ENCODE data around the gene NUDCD2.

Gene NUDCD2, protein sequence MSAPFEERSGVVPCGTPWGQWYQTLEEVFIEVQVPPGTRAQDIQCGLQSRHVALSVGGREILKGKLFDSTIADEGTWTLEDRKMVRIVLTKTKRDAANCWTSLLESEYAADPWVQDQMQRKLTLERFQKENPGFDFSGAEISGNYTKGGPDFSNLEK

GRCh38 chr5:163459819-163460561 lies at the start of gene NUDCD2:
Gene NUDCD2, minus strand, starts transcription at chr5:163460102. Its CDS starts 52 bp downstream, at chr5:163460050.
- peak; percentile 98 for DNase-seq

DNA sequence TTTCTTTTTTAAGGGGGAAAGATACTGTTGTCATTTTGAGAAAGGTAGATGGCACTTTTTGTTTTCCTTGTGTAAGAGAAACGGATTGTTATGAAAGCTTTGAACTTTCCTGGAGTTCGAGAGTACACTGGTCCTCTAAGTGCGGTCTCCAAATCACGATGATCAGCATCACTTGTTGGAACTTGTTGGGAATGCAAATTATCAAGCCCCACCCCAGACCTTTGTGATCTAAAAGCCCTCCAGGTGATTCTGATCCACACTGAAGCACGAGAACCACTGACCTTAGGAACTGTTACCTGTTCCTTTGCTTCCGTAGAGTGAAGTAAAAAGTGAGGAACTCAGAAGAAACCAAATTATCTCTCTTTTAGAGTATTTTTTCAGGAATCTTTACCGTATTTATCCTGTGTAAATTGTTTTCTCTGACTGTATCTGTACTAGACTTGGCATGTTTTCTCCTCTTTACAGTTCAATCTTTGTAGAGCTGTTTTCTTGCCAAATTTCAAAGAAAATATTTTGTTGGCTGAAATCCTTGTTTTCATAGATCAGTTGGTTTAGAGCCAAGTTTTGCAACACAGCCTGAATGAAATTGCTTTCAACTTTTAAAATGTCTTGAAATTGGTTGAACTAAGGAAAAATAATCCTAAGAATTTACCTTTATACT lies 49.5 kb upstream of the NUDCD2 start:
- peak; percentile 58 for DNase-seq

DNA sequence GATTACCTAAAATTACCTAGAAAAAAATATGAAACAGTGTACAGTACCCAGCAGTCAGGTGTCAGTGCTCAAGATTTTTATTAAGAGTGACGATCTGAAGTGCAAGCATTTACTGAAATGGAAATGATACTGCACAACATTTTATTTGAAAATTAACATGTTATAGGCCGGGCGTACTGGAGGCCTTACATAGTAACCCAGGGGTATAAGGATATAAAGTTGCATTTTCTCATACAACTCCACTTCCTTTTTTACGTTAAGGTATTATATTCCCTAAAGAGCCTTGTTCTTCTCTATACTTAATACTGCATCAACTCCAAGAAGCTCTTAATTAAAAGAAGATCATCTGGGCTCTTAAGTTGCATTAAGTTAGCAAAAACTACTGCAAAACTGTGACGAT lies 48.9 kb upstream of the NUDCD2 start:
- no peak for DNase-seq

GRCh38 chr5:163506726-163507125 lies 46.8 kb upstream of the NUDCD2 start:
- DNase-seq = no peak

- DNase-seq = no peak
Observed at GRCh38 chr5:163506095-163506457, 46.2 kb upstream of the NUDCD2 start.

DNA sequence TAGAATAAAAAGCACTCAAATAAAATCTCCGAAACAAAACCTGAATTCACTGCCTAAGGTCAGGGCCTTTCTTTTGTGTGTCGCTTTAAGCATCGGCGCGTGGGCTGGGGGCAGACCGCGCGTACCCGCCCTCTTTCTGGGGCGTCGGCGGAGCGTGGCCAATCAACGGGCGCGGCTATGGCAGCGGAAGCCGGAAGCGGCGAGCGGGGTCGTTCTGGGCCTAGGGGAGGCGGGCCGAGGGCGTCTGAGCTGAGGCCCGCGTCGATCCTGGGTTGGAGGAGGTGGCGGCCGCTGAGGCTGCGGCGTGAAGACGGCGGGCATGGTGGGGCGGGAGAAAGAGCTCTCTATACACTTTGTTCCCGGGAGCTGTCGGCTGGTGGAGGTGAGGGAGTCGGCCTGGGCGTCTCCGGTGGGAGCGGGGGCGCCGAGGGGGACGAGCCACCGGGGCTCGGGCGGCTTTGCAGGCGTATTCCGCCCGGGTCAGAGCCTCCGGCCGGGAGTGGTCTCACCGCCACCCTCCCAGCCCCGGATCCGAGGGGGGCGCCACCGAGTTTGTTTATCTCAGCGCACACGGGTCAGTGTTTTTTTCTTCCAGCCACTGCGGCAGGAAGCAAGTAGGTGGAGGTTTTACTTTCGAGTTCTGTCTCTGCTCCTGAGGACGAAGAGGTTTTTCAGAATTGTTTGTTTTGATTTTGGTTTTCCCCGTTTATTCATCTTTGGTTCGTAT lies 45.6 kb upstream of the NUDCD2 start, which contains the start of gene MAT2B:
Gene MAT2B, plus strand, starts transcription at position 252 of the 727 bp plus-strand sequence. Its CDS starts 68 bp downstream, at position 320.
- DNase-seq = peak; percentile 84

DNA sequence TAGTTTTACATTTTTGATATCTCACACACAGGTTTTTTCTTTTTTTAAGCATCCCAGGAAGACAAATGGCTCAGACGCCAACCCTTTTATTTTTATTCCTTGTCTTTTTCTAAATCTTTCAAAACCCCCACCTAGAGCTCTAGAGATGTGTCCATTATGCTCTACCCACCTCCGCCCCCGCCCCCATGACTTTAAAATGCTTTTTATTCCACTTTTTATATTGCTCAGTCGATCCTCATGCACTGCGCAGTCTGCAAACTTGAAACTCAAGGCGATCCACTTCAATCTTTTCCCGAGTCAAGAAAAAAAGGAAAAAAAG lies 45.1 kb upstream of the NUDCD2 start:
- no peak for DNase-seq

GRCh38 chr5:163504079-163504931 lies 44.4 kb upstream of the NUDCD2 start:
- DNase-seq = no peak

- no peak for DNase-seq
Observed at GRCh38 chr5:163503106-163504078, 43.5 kb upstream of the NUDCD2 start.

DNA sequence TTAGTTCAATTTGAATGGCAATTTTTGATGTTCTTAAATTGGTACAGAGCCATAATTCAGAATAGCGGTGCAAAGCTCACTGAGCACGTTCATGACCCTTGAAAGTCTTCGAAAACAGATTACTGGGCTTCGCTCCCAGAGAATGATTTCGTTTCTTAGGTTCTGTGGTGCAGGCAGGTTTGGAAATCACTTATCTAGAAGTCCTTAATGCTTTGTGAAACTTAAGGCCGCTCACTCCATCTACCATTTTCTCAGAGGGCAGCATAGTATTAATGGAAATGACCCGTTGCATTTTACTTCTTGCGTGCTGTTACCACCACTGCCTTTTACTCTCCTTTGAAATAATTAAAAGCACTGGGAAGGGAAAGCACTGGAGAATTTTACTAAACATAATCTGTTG lies 42.6 kb upstream of the NUDCD2 start:
- no peak for DNase-seq

GRCh38 chr5:163498886-163499285 lies 39.0 kb upstream of the NUDCD2 start:
- no peak for DNase-seq

DNA sequence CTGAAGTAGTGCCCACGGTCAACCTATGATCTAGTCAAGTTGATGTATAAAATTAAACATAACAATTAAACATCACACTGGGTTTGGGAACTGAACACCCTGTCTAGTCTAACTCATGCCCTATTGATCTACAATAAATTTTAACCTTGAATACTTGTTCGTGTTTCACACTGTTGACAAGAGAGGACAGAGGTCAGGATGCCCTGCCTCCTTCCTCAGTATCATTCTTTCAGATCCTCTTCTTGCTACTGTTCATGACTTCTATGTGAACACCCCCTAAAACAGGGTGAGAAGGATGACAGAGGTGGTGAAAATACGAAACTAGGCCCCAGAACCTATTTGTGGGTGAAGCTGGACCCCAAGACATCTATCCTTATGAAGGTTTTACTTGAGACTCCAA lies 37.4 kb upstream of the NUDCD2 start:
- no peak for DNase-seq

GRCh38 chr5:163496286-163496685 lies 36.4 kb upstream of the NUDCD2 start:
- DNase-seq = no peak

- no peak for DNase-seq
Observed at GRCh38 chr5:163489745-163490075, 29.8 kb upstream of the NUDCD2 start.

DNA sequence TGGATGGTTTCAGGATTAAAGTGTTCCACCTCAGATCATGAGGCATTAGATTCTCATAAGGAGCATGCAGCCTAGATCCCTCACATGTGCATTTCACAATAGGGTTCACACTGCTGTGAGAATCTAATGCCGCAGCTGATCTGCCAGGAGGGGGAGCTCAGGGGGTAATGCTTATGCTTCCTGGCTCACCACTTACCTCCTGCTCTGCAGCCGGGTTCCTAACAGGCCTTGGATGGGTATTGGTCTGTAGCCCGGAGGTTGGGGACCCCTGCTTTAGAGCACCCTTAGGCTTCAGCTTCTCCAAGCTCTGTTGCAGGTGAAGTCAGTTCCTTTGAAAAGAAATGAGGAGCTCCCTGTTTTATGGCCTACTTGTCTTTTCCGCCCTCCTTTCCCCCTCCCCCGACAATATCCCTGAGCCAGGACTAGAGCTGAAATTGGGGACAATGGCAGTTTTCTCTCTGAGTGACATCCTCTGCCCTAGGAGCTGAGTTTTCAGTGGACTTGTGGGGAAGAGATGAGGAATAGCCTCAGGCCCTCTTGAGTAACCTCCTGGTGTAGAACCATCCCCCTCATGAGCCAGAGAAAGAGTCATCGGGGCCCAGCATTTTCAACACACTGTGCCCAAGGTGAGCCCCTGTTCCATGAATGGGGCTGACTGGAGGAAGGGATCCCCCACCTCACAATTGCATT lies 29.3 kb upstream of the NUDCD2 start:
- DNase-seq = no peak

- no peak for DNase-seq
Observed at GRCh38 chr5:163478982-163479271, 19.0 kb upstream of the NUDCD2 start.

GRCh38 chr5:163478126-163478981 lies 18.5 kb upstream of the NUDCD2 start:
- no peak for DNase-seq

DNA sequence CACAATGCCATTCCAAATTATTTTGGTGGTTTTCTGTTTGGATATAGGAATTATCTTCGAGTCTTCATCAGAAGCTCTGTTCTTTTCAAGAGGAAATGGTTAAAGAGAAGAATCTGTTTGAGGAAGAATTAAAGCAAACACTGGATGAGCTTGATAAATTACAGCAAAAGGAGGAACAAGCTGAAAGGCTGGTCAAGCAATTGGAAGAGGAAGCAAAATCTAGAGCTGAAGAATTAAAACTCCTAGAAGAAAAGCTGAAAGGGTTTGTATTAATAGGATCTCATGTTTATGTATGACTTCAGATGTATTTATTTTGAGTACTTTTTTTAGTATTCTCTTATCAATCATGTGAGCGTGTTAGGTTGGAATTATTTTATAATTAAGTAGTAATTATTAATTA lies 15.5 kb upstream of the NUDCD2 start:
- DNase-seq = no peak

DNA sequence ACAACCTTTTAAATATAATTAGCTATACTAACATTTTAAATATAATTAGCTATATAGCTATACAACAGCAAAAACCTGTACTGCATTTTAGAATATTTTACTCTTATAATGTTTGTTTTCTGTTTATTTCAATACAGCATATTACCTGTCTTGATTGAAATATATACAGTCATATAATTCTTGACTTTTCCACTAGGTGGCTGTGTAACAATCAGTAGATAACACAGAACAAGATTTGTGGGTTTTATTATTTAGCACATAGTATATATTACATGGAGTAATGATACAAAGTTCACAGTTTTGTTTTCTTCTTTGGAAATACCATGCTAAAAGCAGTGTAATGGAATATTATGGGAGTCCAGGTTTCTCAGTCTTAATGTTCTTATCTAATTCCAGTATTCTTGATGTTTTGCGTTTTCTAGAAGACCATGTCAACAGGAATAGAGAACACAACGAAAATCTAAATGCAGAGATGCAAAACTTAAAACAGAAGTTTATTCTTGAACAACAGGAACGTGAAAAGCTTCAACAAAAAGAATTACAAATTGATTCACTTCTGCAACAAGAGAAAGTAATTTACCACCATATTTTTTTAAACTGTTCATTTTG lies 13.8 kb upstream of the NUDCD2 start:
- no peak for DNase-seq

- DNase-seq = no peak
Observed at GRCh38 chr5:163467682-163468081, 7.8 kb upstream of the NUDCD2 start.
